Stomach (tissue), 9 donors: ENCODE results near the gene IGBP1. TPM values are rescaled to one million over a fixed set of nuclear protein-coding genes. Genes with fewer than 3 reads are reported as not detected.
"Not testable (repeated sequence)": the region's sequence is repeated elsewhere in the genome, so short reads cannot be mapped to it uniquely, and the experiment has no call there.

Experiments used
- DNase-seq, 2 donors: peaks; one replicate each; pipeline versions ENCODE4 v3.0.0 to v3.0.0-alpha.2; 2013 to 2019
- H3K27ac ChIP-seq, 5 donors: fragments of 200-600 bp in 4 of 5; sonication (generic) in 4 of 5; one replicate each; pipeline ENCODE4 v1.5.1; 2013 to 2019; ENCODE audit warnings: mild to moderate bottlenecking in 1 of 5, moderate library complexity in 1 of 5
- H3K27me3 ChIP-seq, 3 donors: fragments of 200-600 bp; sonication (generic); one replicate each; pipeline ENCODE4 v1.5.1; 2017 to 2019; ENCODE audit warnings: mixed run types in 1 of 3
- H3K36me3 ChIP-seq, 4 donors: fragments of 200-600 bp; sonication (generic); 1 replicate in 3 of 4; 2 replicates in 1 of 4; pipeline ENCODE4 v1.5.1; 2016 to 2019
- H3K4me1 ChIP-seq, 4 donors: fragments of 200-600 bp; sonication (generic); one replicate each; pipeline ENCODE4 v1.5.1; 2016 to 2019
- H3K4me3 ChIP-seq, 4 donors: fragments of 200-600 bp; sonication (generic) in 3 of 4; one replicate each; pipeline ENCODE4 v1.5.1; 2016 to 2019; ENCODE audit warnings: mild to moderate bottlenecking in 1 of 4
- H3K9me3 ChIP-seq, 4 donors: fragments of 200-600 bp; sonication (generic); one replicate each; pipeline ENCODE4 v1.5.1; 2016 to 2019
- EP300 ChIP-seq: sonication (generic); formaldehyde crosslinking; IDR thresholded peaks from one replicate; pipeline ENCODE4 v1.6.1; 2017; ENCODE audit warnings: antibody characterized with exemption
- POLR2A ChIP-seq, 4 donors: fragments of 450-650 bp; IDR thresholded peaks; one replicate each; pipeline ENCODE4 v1.6.1; 2016; ENCODE audit warnings: antibody characterized with exemption in 4 of 4, control low read depth in 2 of 4, mild to moderate bottlenecking in 1 of 4, moderate library complexity in 1 of 4
- POLR2AphosphoS5 ChIP-seq, 3 donors: sonication (generic); formaldehyde crosslinking; IDR thresholded peaks; one replicate each; pipeline ENCODE4 v1.6.1; 2016; ENCODE audit warnings: antibody characterized with exemption in 3 of 3
- WGBS, 5 donors: extraction: QIAGEN DNeasy Blood & Tissue Kit in 3 of 5; methylation state at CpG; one replicate each; pipeline versions ENCODE4 v1.1.5 to v1.1.7; 2013 to 2018; 5-methylcytosine and 5-hydroxymethylcytosine counted together
- intact Hi-C: fragments of 100-400 bp; cut with DNase I; formaldehyde crosslinking; loops from one replicate; pipeline ENCODE4 v1.15.1; 2023; ENCODE audit warnings: low total_unique reads
- polyA plus RNA-seq, 3 donors: library from polyadenylated mRNA; stranded (reverse); fragments of 200-250 nt; gene quantifications; one replicate each; pipeline ENCODE4 v1.2.3, GENCODE V29; 2013
- total RNA-seq, 5 donors: library from RNA; depleted of rRNA; stranded (reverse); fragments of >200 nt; gene quantifications; one replicate each; pipeline versions ENCODE4 v1.1.0 to v1.2.3, GENCODE V29; 2014 to 2016
- TF ChIP-seq, protein P1 (sequence below), 7 experiments: fragments of 450-650 bp in 4 of 7; fragments of 200-600 bp in 3 of 7; sonication (generic) in 3 of 7; IDR thresholded peaks; one replicate each; pipeline ENCODE4 v1.5.1; 2016 to 2019; ENCODE audit warnings: antibody characterized with exemption in 7 of 7, control low read depth in 2 of 7, mild to moderate bottlenecking in 1 of 7
- donor health status: healthy with polysubstance abuse.
- donor health status: Bipolar disorder and iron deficiency.
- donor health status: healthy.

Gene IGBP1
- total and polyA plus RNA-seq, 8 donors, result 24.6 to 130 (median 67.2) TPM

- no peak overlapping the region for H3K27ac ChIP-seq
- intact Hi-C loops, result no loop called here
Measured at GRCh38 chrX:70117738-70118137, 15.5 kb upstream of the IGBP1 start.

DNA sequence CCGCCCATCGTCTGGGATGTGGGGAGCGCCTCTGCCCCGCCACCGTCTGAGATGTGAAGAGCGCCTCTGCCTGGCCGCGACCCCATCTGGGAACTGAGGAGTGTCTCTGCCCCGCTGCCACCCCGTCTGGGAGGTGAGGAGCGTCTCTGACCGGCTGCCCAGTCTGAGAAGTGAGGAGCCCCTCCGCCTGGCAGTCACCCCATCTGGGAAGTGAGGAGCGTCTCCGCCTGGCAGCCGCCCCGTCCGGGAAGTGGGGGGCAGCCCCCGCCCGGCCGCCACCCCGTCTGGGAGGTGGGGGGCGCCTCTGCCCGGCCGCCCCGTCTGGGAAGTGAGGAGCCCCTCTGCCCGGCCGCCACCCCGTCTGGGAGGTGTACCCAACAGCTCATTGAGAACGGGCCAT lies 10.2 kb upstream of the IGBP1 start:
- WGBS, 5 donors, result 94 to 95% (median 94%) methylated on average over 13 to 24 of the region's 30 CpGs; no CpG with 5 or more reads in 1 of the 5 donors
- DNase-seq, H3K9me3 ChIP-seq, H3K27me3 ChIP-seq, H3K27ac ChIP-seq, H3K36me3 ChIP-seq, H3K4me3 ChIP-seq, intact Hi-C loops, H3K4me1 ChIP-seq: not testable (repeated sequence)

More at GRCh38 chrX:70117738-70118137, 15.5 kb upstream of the IGBP1 start:
- H3K4me1 ChIP-seq, result no peaks in the 10 kb centered on the region
- no peaks in the 10 kb centered on the region for H3K36me3 ChIP-seq
- H3K27me3 ChIP-seq, result no peaks in the 10 kb centered on the region
- DNase-seq, result no peak
- H3K4me3 ChIP-seq, result no peak overlapping the region
- no peak for TF ChIP-seq EP300
- TF ChIP-seq POLR2AphosphoS5 (IDR thresholded peaks at IDR 0.05), result no peak
- TF ChIP-seq, protein P1, sequence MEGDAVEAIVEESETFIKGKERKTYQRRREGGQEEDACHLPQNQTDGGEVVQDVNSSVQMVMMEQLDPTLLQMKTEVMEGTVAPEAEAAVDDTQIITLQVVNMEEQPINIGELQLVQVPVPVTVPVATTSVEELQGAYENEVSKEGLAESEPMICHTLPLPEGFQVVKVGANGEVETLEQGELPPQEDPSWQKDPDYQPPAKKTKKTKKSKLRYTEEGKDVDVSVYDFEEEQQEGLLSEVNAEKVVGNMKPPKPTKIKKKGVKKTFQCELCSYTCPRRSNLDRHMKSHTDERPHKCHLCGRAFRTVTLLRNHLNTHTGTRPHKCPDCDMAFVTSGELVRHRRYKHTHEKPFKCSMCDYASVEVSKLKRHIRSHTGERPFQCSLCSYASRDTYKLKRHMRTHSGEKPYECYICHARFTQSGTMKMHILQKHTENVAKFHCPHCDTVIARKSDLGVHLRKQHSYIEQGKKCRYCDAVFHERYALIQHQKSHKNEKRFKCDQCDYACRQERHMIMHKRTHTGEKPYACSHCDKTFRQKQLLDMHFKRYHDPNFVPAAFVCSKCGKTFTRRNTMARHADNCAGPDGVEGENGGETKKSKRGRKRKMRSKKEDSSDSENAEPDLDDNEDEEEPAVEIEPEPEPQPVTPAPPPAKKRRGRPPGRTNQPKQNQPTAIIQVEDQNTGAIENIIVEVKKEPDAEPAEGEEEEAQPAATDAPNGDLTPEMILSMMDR (IDR thresholded peaks at IDR 0.05), result no peak
- TF ChIP-seq POLR2A (IDR thresholded peaks at IDR 0.05), result no peak
- H3K9me3 ChIP-seq, result peaks cover 0 to 8% (median 2%) of the 10 kb centered on the region in 4 donors

GRCh38 chrX:70124678-70125077 lies 8.6 kb upstream of the IGBP1 start:
- DNase-seq, result no peak
- peaks cover 0 to 9% (median 4%) of the 10 kb centered on the region in 4 donors for H3K9me3 ChIP-seq
- TF ChIP-seq POLR2A (IDR thresholded peaks at IDR 0.05), result no peak
- no peak for TF ChIP-seq EP300
- TF ChIP-seq, protein P1 (IDR thresholded peaks at IDR 0.05), result no peak
- no peak for TF ChIP-seq POLR2AphosphoS5 (IDR thresholded peaks at IDR 0.05)
- H3K27me3 ChIP-seq, result no peaks in the 10 kb centered on the region
- intact Hi-C loops, result no loop called here
- no peak overlapping the region for H3K27ac ChIP-seq
- no peak overlapping the region for H3K4me3 ChIP-seq
- no peaks in the 10 kb centered on the region for H3K36me3 ChIP-seq
- H3K4me1 ChIP-seq, result no peaks in the 10 kb centered on the region
- WGBS, 5 donors, result 60 to 90% (median 83%) methylated on average over 2 of the region's 2 CpGs

DNA sequence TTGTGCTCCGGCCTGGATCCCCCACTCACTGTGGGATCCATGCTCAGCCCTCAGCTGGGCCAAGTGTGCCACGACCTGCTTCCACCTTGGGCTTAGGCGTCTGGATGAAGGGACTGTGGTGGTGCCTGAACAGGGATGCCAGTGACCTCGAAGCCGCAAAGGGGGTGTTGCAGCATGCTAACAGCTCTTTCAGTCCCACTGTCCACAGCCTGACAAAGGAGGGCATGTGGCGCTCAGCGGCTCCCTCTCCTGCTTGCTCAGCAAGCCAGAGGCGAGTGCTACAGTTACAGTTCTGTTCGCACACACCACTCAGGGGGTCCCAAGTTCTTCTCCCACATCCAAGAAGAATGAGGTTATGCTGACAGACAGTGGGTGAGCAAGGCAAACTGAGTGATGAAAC lies 5.2 kb upstream of the IGBP1 start:
- peaks cover 0 to 2% (median 0%) of the 10 kb centered on the region in 4 donors for H3K9me3 ChIP-seq
- 65 to 92% (median 74%) methylated on average over 2 to 9 of the region's 9 CpGs for WGBS, 5 donors
- H3K27ac ChIP-seq, result no peak overlapping the region
- TF ChIP-seq EP300 (no peak), POLR2AphosphoS5 (IDR thresholded peaks at IDR 0.05) (no peak), POLR2A (IDR thresholded peaks at IDR 0.05) (no peak)
- TF ChIP-seq, protein P1 (IDR thresholded peaks at IDR 0.05), result no peak
- H3K27me3 ChIP-seq, result no peaks in the 10 kb centered on the region
- no peak for DNase-seq
- no peaks in the 10 kb centered on the region for H3K36me3 ChIP-seq
- peaks cover 0 to 7% (median 2%) of the 10 kb centered on the region in 4 donors for H3K4me1 ChIP-seq
- intact Hi-C loops, result no loop called here
- no peak overlapping the region for H3K4me3 ChIP-seq

- H3K9me3 ChIP-seq, result peaks cover 0 to 8% (median 3%) of the 10 kb centered on the region in 4 donors
- no peaks in the 10 kb centered on the region for H3K36me3 ChIP-seq
- H3K4me3 ChIP-seq, result no peak overlapping the region
- H3K27ac ChIP-seq, result no peak overlapping the region
- intact Hi-C loops, result no loop called here
- no peaks in the 10 kb centered on the region for H3K27me3 ChIP-seq
- no peak for DNase-seq
- peaks cover 3 to 14% (median 10%) of the 10 kb centered on the region in 4 donors for H3K4me1 ChIP-seq
- WGBS, 5 donors, result 19 to 60% (median 24%) methylated on average over 1 of the region's 1 CpG
- TF ChIP-seq EP300, result no peak
- TF ChIP-seq POLR2A (IDR thresholded peaks at IDR 0.05), result no peak
- TF ChIP-seq, protein P1 (IDR thresholded peaks at IDR 0.05), result no peak
- TF ChIP-seq POLR2AphosphoS5 (IDR thresholded peaks at IDR 0.05), result no peak
Measured at GRCh38 chrX:70129816-70130215, 3.4 kb upstream of the IGBP1 start.
